H1 (cell line): ENCODE results near the gene LARP1. TPM values are rescaled to one million over a fixed set of nuclear protein-coding genes. Genes with fewer than 3 reads are reported as not detected.

Experiments used
- CTCF ChIA-PET: fragments of 300-600 bp; sonication (Branson Sonifier 250); formaldehyde crosslinking; loops from one replicate; lab custom pipeline; 2021; ENCODE audit not compliant: partially characterized antibody; lab: Charles Lee
- POLR2A ChIA-PET: fragments of 300-600 bp; sonication (Branson Sonifier 250); formaldehyde crosslinking; loops from one replicate; lab custom pipeline; 2021; ENCODE audit warnings: inconsistent platforms; ENCODE audit not compliant: partially characterized antibody; lab: Charles Lee
- DNase-seq, 2 experiments: peaks; one replicate each; pipeline versions ENCODE4 v3.0.0 to v3.0.0-alpha.2; 2010 to 2022; ENCODE audit warnings: low spot score in 2 of 2, low read depth in 1 of 2, mixed read lengths in 1 of 2
- FAIRE-seq: peaks from 2 replicates; lab custom pipeline; 2011; peaks lifted over from hg19 to GRCh38; lab: Jason Lieb, UNC
- H2AFZ ChIP-seq: 2 replicates; pipeline ENCODE4 v1.8.1; 2012; ENCODE audit warnings: low read length, inconsistent platforms
- H2AK5ac ChIP-seq: 2 replicates; pipeline ENCODE4 v1.6.1; 2013; ENCODE audit warnings: low read depth, low read length
- H2BK120ac ChIP-seq: replicated peaks from 2 replicates; pipeline ENCODE3; 2013; ENCODE audit warnings: low read depth, low read length, inconsistent platforms
- H2BK12ac ChIP-seq: 2 replicates; pipeline ENCODE4 v1.6.1; 2013; ENCODE audit warnings: low read depth, low read length
- H2BK15ac ChIP-seq: 2 replicates; pipeline ENCODE4 v1.6.1; 2013; ENCODE audit warnings: low read length
- H2BK20ac ChIP-seq: 2 replicates; pipeline ENCODE4 v1.6.1; 2013; ENCODE audit warnings: low read length
- H2BK5ac ChIP-seq: 2 replicates; pipeline ENCODE4 v1.6.1; 2013; ENCODE audit warnings: low read depth, low read length
- H3K14ac ChIP-seq: 2 replicates; pipeline ENCODE4 v1.6.1; 2013; ENCODE audit warnings: inconsistent platforms; ENCODE audit not compliant: insufficient read length
- H3K18ac ChIP-seq: 2 replicates; pipeline ENCODE4 v1.6.1; 2013; ENCODE audit warnings: low read length; ENCODE audit errors: extremely low read depth
- H3K23ac ChIP-seq: 2 replicates; pipeline ENCODE4 v1.6.1; 2013; ENCODE audit warnings: inconsistent platforms; ENCODE audit not compliant: insufficient read length
- H3K23me2 ChIP-seq: 2 replicates; pipeline ENCODE4 v1.6.1; 2013; ENCODE audit warnings: low read depth, low read length
- H3K27ac ChIP-seq: 2 replicates; pipeline ENCODE4 v1.6.1; 2011; ENCODE audit warnings: low read depth, low read length, inconsistent platforms
- H3K27me3 ChIP-seq, 4 experiments: replicated peaks in 1 of 4; 1 replicate in 1 of 4; 2 replicates in 3 of 4; pipeline versions ENCODE4 v1.6.1 to v1.8.1; 2011 to 2013; ENCODE audit warnings: low read length in 3 of 4, mild to moderate bottlenecking in 3 of 4, inconsistent platforms in 2 of 4, mixed read lengths in 2 of 4, moderate library complexity in 1 of 4; ENCODE audit not compliant: control insufficient read depth in 3 of 4, insufficient read depth in 3 of 4; ENCODE audit errors: extremely low read depth in 1 of 4
- H3K36me3 ChIP-seq, 4 experiments: 2 replicates each; pipeline versions ENCODE4 v1.6.1 to v1.8.1; 2011 to 2013; ENCODE audit warnings: mild to moderate bottlenecking in 4 of 4, low read length in 3 of 4, moderate library complexity in 2 of 4, control low read depth in 1 of 4, inconsistent platforms in 1 of 4; ENCODE audit not compliant: insufficient read depth in 4 of 4, control insufficient read depth in 2 of 4
- H3K4ac ChIP-seq: replicated peaks from 2 replicates; pipeline ENCODE3; 2013; ENCODE audit warnings: low read length, low read depth, mixed read lengths, inconsistent platforms; ENCODE audit not compliant: insufficient read length
- H3K4me1 ChIP-seq, 4 experiments: replicated peaks in 1 of 4; 1 replicate in 1 of 4; 2 replicates in 3 of 4; pipeline versions ENCODE4 v1.6.1 to v1.8.1; 2011 to 2013; ENCODE audit warnings: low read length in 3 of 4, inconsistent platforms in 2 of 4, mixed read lengths in 1 of 4; ENCODE audit not compliant: insufficient read depth in 4 of 4, control insufficient read depth in 3 of 4
- H3K4me2 ChIP-seq, 2 experiments: 2 replicates each; pipeline versions ENCODE4 v1.6.1 to v1.8.1; 2011 to 2013; ENCODE audit warnings: low read depth in 2 of 2, low read length in 2 of 2, control low read depth in 1 of 2, inconsistent platforms in 1 of 2, mild to moderate bottlenecking in 1 of 2; ENCODE audit not compliant: insufficient read depth in 1 of 2
- H3K4me3 ChIP-seq, 4 experiments: fragments of 200-600, 300-600 bp in 1 of 4; sonication (generic), shearing (Covaris generic), sonication (Bioruptor Twin) in 1 of 4; 2 replicates each; pipeline versions ENCODE4 v1.5.1 to v1.8.1; 2011 to 2016; ENCODE audit warnings: low read length in 4 of 4, low read depth in 3 of 4, control low read depth in 2 of 4, inconsistent platforms in 2 of 4, mild to moderate bottlenecking in 2 of 4, mixed read lengths in 1 of 4, moderate library complexity in 1 of 4; ENCODE audit not compliant: insufficient read depth in 2 of 4; ENCODE audit errors: extremely low read depth in 1 of 4
- H3K56ac ChIP-seq: replicated peaks from 2 replicates; pipeline ENCODE3; 2013; ENCODE audit warnings: low read depth, mild to moderate bottlenecking, mixed read lengths, low read length, inconsistent platforms; ENCODE audit not compliant: insufficient read length
- H3K79me1 ChIP-seq: 2 replicates; pipeline ENCODE4 v1.6.1; 2013; ENCODE audit warnings: low read depth, low read length, control low read depth
- H3K79me2 ChIP-seq, 2 experiments: 2 replicates each; pipeline versions ENCODE4 v1.6.1 to v1.8.1; 2012 to 2013; ENCODE audit warnings: low read length in 2 of 2, mild to moderate bottlenecking in 2 of 2, inconsistent platforms in 1 of 2; ENCODE audit not compliant: insufficient read depth in 2 of 2, control insufficient read depth in 1 of 2
- H3K9ac ChIP-seq, 4 experiments: replicated peaks in 1 of 4; 1 replicate in 1 of 4; 2 replicates in 3 of 4; pipeline versions ENCODE4 v1.6.1 to v1.8.1; 2011 to 2013; ENCODE audit warnings: low read depth in 3 of 4, low read length in 3 of 4, control low read depth in 2 of 4, mild to moderate bottlenecking in 2 of 4, moderate library complexity in 2 of 4, inconsistent platforms in 1 of 4; ENCODE audit errors: extremely low read depth in 1 of 4
- H3K9me3 ChIP-seq, 2 experiments: 2 replicates each; pipeline versions ENCODE4 v1.6.1 to v1.8.1; 2012 to 2013; ENCODE audit warnings: mild to moderate bottlenecking in 2 of 2, moderate library complexity in 2 of 2, control low read depth in 1 of 2, inconsistent platforms in 1 of 2, low read depth in 1 of 2, low read length in 1 of 2, mixed read lengths in 1 of 2; ENCODE audit not compliant: insufficient read depth in 2 of 2
- H4K20me1 ChIP-seq, 2 experiments: replicated peaks in 1 of 2; 2 replicates each; pipeline versions ENCODE3 to v1.8.1; 2011 to 2013; ENCODE audit warnings: inconsistent platforms in 2 of 2, low read length in 2 of 2, mild to moderate bottlenecking in 1 of 2; ENCODE audit not compliant: insufficient read depth in 2 of 2, control insufficient read depth in 1 of 2
- H4K5ac ChIP-seq: 2 replicates; pipeline ENCODE4 v1.6.1; 2013; ENCODE audit warnings: low read length, low read depth, mixed read lengths, inconsistent platforms; ENCODE audit not compliant: insufficient read length
- H4K8ac ChIP-seq: 2 replicates; pipeline ENCODE4 v1.8.0; 2013; ENCODE audit warnings: mild to moderate bottlenecking, moderate library complexity, low read length, inconsistent platforms; ENCODE audit not compliant: insufficient read depth; ENCODE audit errors: extremely low read depth
- H4K91ac ChIP-seq: replicated peaks from 2 replicates; pipeline ENCODE3; 2013; ENCODE audit warnings: low read length, mixed read lengths, inconsistent platforms; ENCODE audit not compliant: insufficient read length
- GABPA ChIP-seq: IDR thresholded peaks from 2 replicates; pipeline ENCODE4 v1.6.1; 2011; ENCODE audit warnings: mild to moderate bottlenecking, low read length, moderate library complexity, borderline replicate concordance; ENCODE audit not compliant: insufficient read depth
- HDAC6 ChIP-seq: IDR thresholded peaks from one replicate; pipeline ENCODE4 v1.7.1; 2012; ENCODE audit warnings: low read depth, mild to moderate bottlenecking, inconsistent platforms, low read length, moderate library complexity
- POLR2AphosphoS5 ChIP-seq: IDR thresholded peaks from 2 replicates; pipeline ENCODE4 v1.6.1; 2011; ENCODE audit warnings: low read depth, low read length
- RAD21 ChIP-seq, 2 experiments: IDR thresholded peaks in 1 of 2; conservative IDR thresholded peaks in 1 of 2; 2 replicates each; pipeline ENCODE4 v1.6.1; 2011; ENCODE audit warnings: low read depth in 2 of 2, low read length in 2 of 2, improper control_type of control experiment in 1 of 2, inconsistent platforms in 1 of 2, mild to moderate bottlenecking in 1 of 2, moderate library complexity in 1 of 2
- SP2 ChIP-seq: IDR thresholded peaks from 2 replicates; pipeline ENCODE4 v1.6.1; 2012; ENCODE audit warnings: mild to moderate bottlenecking, low read length, inconsistent platforms
- TCF12 ChIP-seq: IDR thresholded peaks from 2 replicates; pipeline ENCODE4 v1.6.1; 2011; ENCODE audit warnings: low read depth, mild to moderate bottlenecking, low read length
- YY1 ChIP-seq: IDR thresholded peaks from 2 replicates; pipeline ENCODE4 v1.6.1; 2011; ENCODE audit warnings: low read depth, mild to moderate bottlenecking, low read length
- WGBS, 2 experiments: shearing (Covaris generic) in 1 of 2; methylation state at CpG; one replicate each; pipeline versions ENCODE4 v1.1.6 to v1.1.7; 2013 to 2015; ENCODE audit warnings: low lambda C conversion rate in 2 of 2, mixed read lengths in 2 of 2, inconsistent platforms in 1 of 2, low coverage in 1 of 2, missing lambda C conversion rate in 1 of 2; ENCODE audit not compliant: insufficient replicate concordance in 2 of 2, insufficient coverage in 1 of 2, insufficient read length in 1 of 2; ENCODE audit errors: extremely low coverage in 1 of 2, missing lambda C conversion rate in 1 of 2; 5-methylcytosine and 5-hydroxymethylcytosine counted together
- polyA plus RNA-seq, 7 experiments: library from polyadenylated mRNA; depleted of rRNA in 3 of 7; stranded (reverse) in 5 of 7; unstranded in 2 of 7; fragments of >200 nt in 5 of 7; fragments of 200-250 nt in 2 of 7; gene quantifications; 1 replicate in 5 of 7; 2 replicates in 1 of 7; 4 replicates in 1 of 7; pipeline versions ENCODE4 v1.2.1 to v1.2.3, GENCODE V29; 2011 to 2013; ENCODE audit warnings: missing spikeins in 2 of 7, mixed read lengths in 2 of 7
- total RNA-seq: library from RNA; stranded (reverse); fragmentation: NEBNext Ultra II Directional; extraction: Animal tissue kit (Norgen Biotek cat#: 25700); gene quantifications from 2 replicates; pipeline ENCODE4 v1.2.1, GENCODE V29; 2021
- TF ChIP-seq, protein P1 (sequence below): IDR thresholded peaks from 2 replicates; pipeline ENCODE4 v1.6.1; 2011; ENCODE audit warnings: low read length, improper control_type of control experiment

Gene LARP1
- total and polyA plus RNA-seq, 2 of the 8 experiments (the other 6 are each of a cell fraction or from before 2014, with no cell fraction given), result 106 to 422 TPM

DNA sequence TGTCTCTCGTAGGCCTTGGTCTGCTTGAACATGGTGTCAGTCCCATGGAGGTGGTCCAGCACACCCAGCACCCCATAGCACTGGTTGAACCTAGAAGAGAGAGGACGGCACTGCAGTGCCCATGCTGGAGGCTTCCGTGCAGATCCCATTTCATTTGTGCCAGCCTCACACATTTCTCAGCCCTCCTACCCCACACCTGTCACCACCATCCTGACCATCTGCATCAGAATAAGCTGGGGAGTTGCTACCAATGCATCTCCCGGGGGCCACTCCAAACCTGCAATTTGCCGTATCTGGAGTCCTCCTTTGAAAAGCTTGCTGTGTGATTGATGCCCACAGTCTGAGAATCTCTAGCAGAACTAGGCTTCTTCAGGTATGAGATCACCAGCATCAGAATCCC lies 65.2 kb downstream of the LARP1 start:
- H4K5ac ChIP-seq, result no peak overlapping the region
- H3K18ac ChIP-seq, result no peak overlapping the region
- no peak overlapping the region for H2AK5ac ChIP-seq
- H3K27ac ChIP-seq, result no peak overlapping the region
- no peak overlapping the region for H2BK12ac ChIP-seq
- H3K79me1 ChIP-seq, result no peaks in the 10 kb centered on the region; the same call in 1 of the 2 replicates
- H3K56ac ChIP-seq, result no peak overlapping the region
- H3K4me2 ChIP-seq, result no peak overlapping the region
- no peak overlapping the region for H2BK20ac ChIP-seq
- no peak for DNase-seq
- H4K8ac ChIP-seq, result no peak overlapping the region
- H3K23me2 ChIP-seq, result no peaks in the 10 kb centered on the region
- H3K36me3 ChIP-seq, result peaks cover 0 to 60% (median 25%) of the 10 kb centered on the region in 4 experiments
- TF ChIP-seq YY1, result no peak
- TF ChIP-seq GABPA, result no peak
- TF ChIP-seq TCF12, result no peak
- no peak for TF ChIP-seq POLR2AphosphoS5
- TF ChIP-seq, protein P1, sequence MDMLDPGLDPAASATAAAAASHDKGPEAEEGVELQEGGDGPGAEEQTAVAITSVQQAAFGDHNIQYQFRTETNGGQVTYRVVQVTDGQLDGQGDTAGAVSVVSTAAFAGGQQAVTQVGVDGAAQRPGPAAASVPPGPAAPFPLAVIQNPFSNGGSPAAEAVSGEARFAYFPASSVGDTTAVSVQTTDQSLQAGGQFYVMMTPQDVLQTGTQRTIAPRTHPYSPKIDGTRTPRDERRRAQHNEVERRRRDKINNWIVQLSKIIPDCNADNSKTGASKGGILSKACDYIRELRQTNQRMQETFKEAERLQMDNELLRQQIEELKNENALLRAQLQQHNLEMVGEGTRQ, result no peak
- TF ChIP-seq RAD21 (IDR thresholded peaks at IDR 0.05 in 1 of 2, conservative IDR thresholded peaks at IDR 0.05 in 1 of 2; ENCODE audit: low read depth in 2 of 2, low read length in 2 of 2), result no peak
- no peak for TF ChIP-seq SP2
- TF ChIP-seq HDAC6, result no peak
- TF ChIP-seq, all 59 proteins: peak for 0
- Histone ChIP-seq H3K4me3 (no peak overlapping the region), H3K79me2 (no peaks in the 10 kb centered on the region), H3K4me1 (peaks cover 0 to 2% (median 0%) of the 10 kb centered on the region in 4 experiments; a peak in 1 of 7 replicates), H3K27me3 (no peaks in the 10 kb centered on the region), H3K14ac (no peak overlapping the region), H2AFZ (no peak overlapping the region), H3K23ac (no peak overlapping the region), H4K91ac (no peak overlapping the region), H2BK5ac (no peak overlapping the region), H4K20me1 (peaks cover 1 to 12% of the 10 kb centered on the region in 2 experiments), H3K9ac (no peak overlapping the region), H3K9me3 (no peaks in the 10 kb centered on the region), H3K4ac (no peak overlapping the region), H2BK15ac (no peak overlapping the region), H2BK120ac (no peak overlapping the region)
- ChIA-PET POLR2A (interaction anchor here (0.7 to 2.5 kb wide), 7 partner anchors 9 to 100 kb away, joined by 3 to 10 read pairs (median 5); partner anchors contain the start of gene CNOT8), CTCF (interaction anchor here (1.3 kb wide), 1 partner anchor 13 kb away, joined by 5 read pairs; no protein-coding TSS in a partner anchor)
- 93% methylated on average over 5 of the region's 5 CpGs; no CpG with 5 or more reads in 1 of the 2 experiments for WGBS, 2 experiments
- no peak for FAIRE-seq
